ENCODE data around the gene SND1. TPM values are rescaled to one million over a fixed set of nuclear protein-coding genes. Genes with fewer than 3 reads are reported as not detected.

SND1 gene
- polyA plus RNA-seq, 3 donors: 46.5 to 97.3 (median 79.8) TPM

DNA sequence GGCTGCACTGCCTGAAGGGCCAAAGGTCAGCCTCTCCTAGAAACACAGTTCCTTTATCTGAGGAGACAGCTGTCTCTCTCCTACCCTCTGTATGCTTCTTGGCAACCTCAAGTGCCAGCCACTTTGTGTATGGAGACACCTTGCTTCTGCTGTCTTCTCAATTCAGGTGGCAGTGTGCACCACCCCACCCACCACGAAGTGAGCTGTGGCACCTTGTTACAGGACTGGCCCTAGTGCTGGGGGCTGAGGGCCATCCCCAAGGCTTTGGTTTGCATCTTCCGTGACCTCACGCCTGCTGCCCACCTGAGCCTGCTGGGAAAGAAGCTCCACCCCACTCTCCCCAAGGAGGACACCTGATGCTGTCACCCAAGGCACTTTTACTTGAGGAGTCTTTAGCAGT, 426.3 kb downstream of the SND1 start:
- no peaks in the 10 kb centered on the region for H3K4me1 Mint-ChIP-seq
- TF ChIP-seq CTCF (IDR thresholded peaks at IDR 0.05): no peak
- DNase-seq: no peak
- Histone ChIP-seq H3K4me2 (replicated peaks; ENCODE audit: extremely low read depth, low read length, poor library complexity, severe bottlenecking) (no peak overlapping the region), H3K9ac (ENCODE audit: insufficient read depth, low read length, poor library complexity, severe bottlenecking) (no peak overlapping the region), H3K79me2 (ENCODE audit: insufficient read depth, low read length) (no peaks in the 10 kb centered on the region), H3K9me3 (replicated peaks in 1 of 2; ENCODE audit: control insufficient read depth in 1 of 2, insufficient read depth in 1 of 2, low read length in 2 of 2) (no peaks in the 10 kb centered on the region), H3K36me3 (replicated peaks in 1 of 2; ENCODE audit: control insufficient read depth in 1 of 2, insufficient read depth in 2 of 2, low read length in 2 of 2) (peaks cover 76 to 100% of the 10 kb centered on the region in 2 donors), H2AFZ (ENCODE audit: insufficient read depth, low read depth, low read length, poor library complexity, severe bottlenecking) (no peak overlapping the region), H3K27ac (ENCODE audit: low read depth in 1 of 2, low read length in 2 of 2) (no peak overlapping the region), H4K20me1 (ENCODE audit: insufficient read depth, low read length) (no peaks in the 10 kb centered on the region), H3K4me1 (ENCODE audit: control insufficient read depth in 1 of 2, insufficient read depth in 2 of 2, low read length in 2 of 2) (no peaks in the 10 kb centered on the region), H3K27me3 (ENCODE audit: control insufficient read depth in 2 of 2, insufficient read depth in 2 of 2, low read length in 2 of 2) (no peaks in the 10 kb centered on the region), H3K4me3 (replicated peaks in 1 of 3; ENCODE audit: low read depth in 2 of 3, low read length in 3 of 3) (no peak overlapping the region)
- intact Hi-C loops (cut with micrococcal nuclease): no loop called here
- peaks cover 70 to 98% of the 10 kb centered on the region in 2 donors for H3K36me3 Mint-ChIP-seq
- H3K27me3 Mint-ChIP-seq (ENCODE audit: low read depth in 3 of 3): no peaks in the 10 kb centered on the region
- H3K4me3 Mint-ChIP-seq: no peak overlapping the region
- H3K9me3 Mint-ChIP-seq: no peaks in the 10 kb centered on the region
- no peak overlapping the region for H3K27ac Mint-ChIP-seq
- 100% methylated on average over 1 of the region's 3 CpGs for WGBS (ENCODE audit: insufficient coverage)

- DNase-seq: no peak
- H3K9me3 ChIP-seq (replicated peaks in 1 of 2; ENCODE audit: control insufficient read depth in 1 of 2, insufficient read depth in 1 of 2, low read length in 2 of 2): no peaks in the 10 kb centered on the region
- no peaks in the 10 kb centered on the region for H3K9me3 Mint-ChIP-seq
- no peaks in the 10 kb centered on the region for H4K20me1 ChIP-seq (ENCODE audit: insufficient read depth, low read length)
- no peak overlapping the region for H2AFZ ChIP-seq (ENCODE audit: insufficient read depth, low read depth, low read length, poor library complexity, severe bottlenecking)
- H3K36me3 ChIP-seq (replicated peaks in 1 of 2; ENCODE audit: control insufficient read depth in 1 of 2, insufficient read depth in 2 of 2, low read length in 2 of 2): peaks cover 69 to 100% of the 10 kb centered on the region in 2 donors
- H3K4me2 ChIP-seq (replicated peaks; ENCODE audit: extremely low read depth, low read length, poor library complexity, severe bottlenecking): no peak overlapping the region
- no peak overlapping the region for H3K4me3 ChIP-seq (replicated peaks in 1 of 3; ENCODE audit: low read depth in 2 of 3, low read length in 3 of 3)
- no peaks in the 10 kb centered on the region for H3K79me2 ChIP-seq (ENCODE audit: insufficient read depth, low read length)
- no peak for TF ChIP-seq CTCF (IDR thresholded peaks at IDR 0.05)
- H3K4me1 Mint-ChIP-seq: no peaks in the 10 kb centered on the region
- H3K36me3 Mint-ChIP-seq: peaks cover 65 to 96% of the 10 kb centered on the region in 2 donors
- no peak overlapping the region for H3K4me3 Mint-ChIP-seq
- intact Hi-C loops (cut with micrococcal nuclease): no loop called here
- H3K27ac ChIP-seq (ENCODE audit: low read depth in 1 of 2, low read length in 2 of 2): peak overlapping the region in 1 of 2 donors; percentile 0
- H3K9ac ChIP-seq (ENCODE audit: insufficient read depth, low read length, poor library complexity, severe bottlenecking): no peak overlapping the region
- WGBS (ENCODE audit: insufficient coverage): 97% methylated on average over 7 of the region's 7 CpGs
- no peaks in the 10 kb centered on the region for H3K27me3 ChIP-seq (ENCODE audit: control insufficient read depth in 2 of 2, insufficient read depth in 2 of 2, low read length in 2 of 2)
- H3K4me1 ChIP-seq (ENCODE audit: control insufficient read depth in 1 of 2, insufficient read depth in 2 of 2, low read length in 2 of 2): no peaks in the 10 kb centered on the region
- H3K27ac Mint-ChIP-seq: peak overlapping the region in 1 of 7 donors; percentile 41
- no peaks in the 10 kb centered on the region for H3K27me3 Mint-ChIP-seq (ENCODE audit: low read depth in 3 of 3)
These were observed 428.2 kb downstream of the SND1 start for GRCh38 chr7:128080169-128080568.

All from CD14-positive monocyte (primary cell).